NCI-H146 treated with DMSO at 0.1 percent for 48 hours (cell line): ENCODE results near the gene ODAD4.
A peak's percentile ranks its signal among the peaks of the same experiment; 100 is the strongest.
"Not testable (repeated sequence)": the region's sequence is repeated elsewhere in the genome, so short reads cannot be mapped to it uniquely, and the experiment has no call there.

Experiments used
- DNase-seq: peaks from one replicate; lab custom pipeline; 2025; ENCODE audit not compliant: unreplicated experiment; lab: John Stamatoyannopoulos, UW

ODAD4 gene

DNA sequence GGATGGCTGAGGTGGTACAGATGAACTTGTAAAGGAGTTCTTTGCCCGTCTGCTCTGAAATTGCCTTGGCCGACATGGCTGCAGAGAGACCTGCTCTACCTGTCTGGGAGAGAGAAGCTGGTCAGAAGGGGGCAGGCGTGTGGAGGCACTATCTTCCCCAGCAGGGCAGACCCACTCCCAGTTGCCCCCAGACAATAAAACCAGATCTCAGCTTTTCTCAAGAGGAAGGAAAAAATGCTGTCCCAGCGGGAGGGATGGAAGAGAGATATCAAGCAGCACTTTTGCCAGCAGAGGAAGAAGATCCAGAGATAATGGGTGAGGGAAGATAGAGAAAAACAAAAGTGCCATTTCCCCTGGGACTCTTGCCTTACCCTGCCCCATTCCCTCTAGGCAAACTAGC, 16.6 kb upstream of the ODAD4 start:
- no peak for DNase-seq

DNA sequence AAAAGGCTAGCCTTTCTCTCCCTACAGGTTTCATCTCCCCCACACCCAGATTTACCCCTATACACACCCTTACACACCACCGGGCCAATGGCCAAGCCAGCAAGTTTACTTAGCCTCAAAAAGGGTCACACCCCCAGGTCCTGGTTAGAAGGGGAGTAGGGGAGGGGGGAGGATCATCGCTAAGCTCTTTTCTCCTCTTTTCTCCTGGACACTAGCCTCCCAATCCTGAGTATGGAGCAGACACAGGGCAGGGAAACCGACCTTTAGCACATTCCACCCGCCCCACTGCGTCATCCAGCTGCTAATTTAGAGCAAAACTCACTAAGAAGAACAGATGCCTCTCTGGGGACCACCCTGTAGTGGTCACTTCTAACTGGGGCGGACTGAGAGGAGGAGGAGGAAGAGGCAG, 16.1 kb upstream of the ODAD4 start:
- no peak for DNase-seq

DNA sequence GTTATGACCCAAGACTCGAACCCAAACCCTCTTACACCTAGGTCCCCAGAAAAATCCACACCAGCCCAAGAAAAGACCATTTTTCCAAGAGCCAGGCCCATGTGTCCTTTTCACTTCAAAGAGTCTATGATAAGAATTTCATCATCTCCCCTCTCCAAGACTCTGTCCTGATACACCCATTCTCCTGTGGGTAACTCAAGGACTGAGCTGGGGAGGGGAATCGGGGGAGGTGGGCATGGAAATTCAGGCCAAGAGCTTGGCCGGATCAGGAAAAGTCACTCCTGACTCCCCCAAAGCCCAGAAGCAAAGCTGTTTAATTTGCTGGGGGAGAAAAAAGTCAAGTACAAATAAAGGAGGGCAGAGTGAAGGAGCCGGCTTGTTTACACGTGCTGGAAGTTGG, 15.4 kb upstream of the ODAD4 start:
- no peak for DNase-seq

DNA sequence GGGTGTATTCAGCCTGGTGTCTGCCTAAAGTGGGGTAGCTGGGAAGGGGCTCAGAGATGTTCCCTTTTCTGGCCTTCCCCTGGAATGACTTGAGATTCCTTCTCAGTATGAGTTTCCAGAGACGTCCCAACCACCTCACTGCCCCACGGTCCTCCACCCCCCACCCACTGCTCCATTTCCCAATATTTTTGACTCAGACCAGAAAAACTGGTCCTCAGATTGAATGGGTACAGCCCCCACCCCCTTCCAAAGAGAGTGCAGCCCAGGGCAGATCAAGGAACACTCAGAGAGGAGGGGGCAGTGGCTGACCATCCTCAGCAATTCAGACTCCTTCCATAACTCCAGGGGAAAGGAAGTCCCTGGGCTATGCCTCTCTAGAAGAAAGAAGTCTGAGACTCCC, 14.9 kb upstream of the ODAD4 start:
- DNase-seq: no peak

DNA sequence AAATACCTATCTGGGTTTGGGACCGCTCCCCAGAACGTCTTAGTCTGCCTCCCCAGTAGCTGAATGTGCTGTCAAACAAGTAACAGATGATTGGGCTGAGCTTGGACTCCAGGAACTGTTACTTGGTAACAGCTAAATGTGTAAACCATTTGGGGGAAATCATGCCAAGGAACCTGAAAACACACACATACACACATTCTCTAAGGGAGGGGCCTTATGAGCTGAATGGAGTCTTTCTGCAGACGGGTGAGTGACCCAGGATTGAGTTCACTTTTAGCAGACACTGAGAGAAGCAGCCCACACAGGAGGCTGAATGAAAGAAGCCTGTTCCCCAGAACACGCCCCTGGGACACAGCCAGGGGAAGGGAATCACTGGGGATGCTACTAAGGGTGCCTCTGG, 13.2 kb upstream of the ODAD4 start:
- no peak for DNase-seq

DNA sequence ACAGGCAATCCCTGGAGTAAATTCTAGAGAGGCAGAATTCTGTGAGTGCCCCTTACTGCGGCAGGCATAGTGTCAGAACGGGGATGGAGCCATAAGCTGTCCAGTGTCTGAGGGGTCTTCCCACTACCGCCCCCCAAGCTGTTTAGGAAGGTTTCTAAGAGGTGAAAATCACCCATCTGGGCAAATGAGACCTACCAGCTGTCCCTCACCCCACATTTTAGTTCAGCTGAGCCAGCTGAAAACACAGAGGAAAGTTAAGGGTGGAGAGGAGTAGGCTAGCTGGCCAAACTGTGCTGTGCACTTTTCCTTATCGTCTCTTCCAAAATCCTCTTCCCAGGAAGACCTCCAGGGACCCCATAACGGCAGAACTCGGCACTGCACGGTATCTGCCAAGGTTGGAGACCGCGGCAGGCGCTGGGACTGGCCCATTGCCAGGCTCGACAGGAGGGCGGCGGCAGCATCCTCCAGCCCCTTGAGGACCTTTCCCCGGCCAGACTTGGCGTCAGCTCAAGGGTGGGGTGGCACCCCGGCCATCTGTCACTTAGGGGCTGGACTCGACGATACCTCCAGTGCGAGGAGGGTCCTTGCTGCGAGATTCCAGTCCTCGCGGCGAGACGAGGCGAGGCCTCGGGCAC, 12.6 kb upstream of the ODAD4 start:
- peak; percentile 8 for DNase-seq

DNA sequence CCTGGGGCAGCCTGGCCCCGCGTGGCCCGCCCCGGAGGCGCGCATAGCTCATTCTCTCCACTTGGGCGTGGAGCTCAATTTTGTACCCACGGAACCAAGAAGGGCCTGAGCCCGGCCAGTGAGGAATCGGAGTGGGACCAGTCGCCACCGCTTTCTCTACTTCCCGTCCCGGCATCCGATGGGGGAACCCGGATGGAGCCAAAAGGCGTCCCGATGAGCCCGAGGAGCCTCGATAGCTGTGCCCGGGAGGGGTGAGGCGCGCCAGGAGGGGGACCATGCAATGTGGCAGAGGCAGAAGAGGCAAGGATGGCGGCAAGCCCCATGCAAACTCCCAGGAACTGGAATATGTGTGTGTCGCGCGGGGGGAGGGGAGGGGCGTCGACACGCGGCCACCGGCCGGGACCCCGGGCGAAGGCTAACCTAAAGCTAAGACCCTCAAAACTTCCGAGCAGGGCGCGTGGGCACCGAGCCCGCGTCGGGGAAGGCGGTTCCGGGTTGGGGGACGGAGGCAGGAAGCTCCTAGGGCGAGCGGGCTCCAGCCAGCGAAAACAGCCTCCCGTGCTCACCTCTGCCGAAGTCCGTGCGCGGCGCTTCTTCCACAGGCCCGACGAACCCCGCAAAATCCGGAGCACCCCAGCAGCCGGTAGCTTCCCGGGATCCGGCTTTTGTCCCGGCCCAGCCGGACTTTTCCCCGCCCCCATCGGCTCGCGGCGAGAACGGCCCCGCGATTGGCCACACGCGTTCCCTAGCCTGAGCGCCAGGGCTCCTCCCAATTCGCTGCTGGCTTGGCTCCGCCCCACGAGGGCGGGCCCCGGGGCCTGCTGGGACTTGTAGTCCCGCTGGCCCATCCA, 11.9 kb upstream of the ODAD4 start, which contains the start of gene ACLY:
ACLY (minus strand) TSS at position 638 of the 851 bp plus-strand sequence. CDS start 5,078 bp downstream, outside the sequence.
- DNase-seq: peak; percentile 93

DNA sequence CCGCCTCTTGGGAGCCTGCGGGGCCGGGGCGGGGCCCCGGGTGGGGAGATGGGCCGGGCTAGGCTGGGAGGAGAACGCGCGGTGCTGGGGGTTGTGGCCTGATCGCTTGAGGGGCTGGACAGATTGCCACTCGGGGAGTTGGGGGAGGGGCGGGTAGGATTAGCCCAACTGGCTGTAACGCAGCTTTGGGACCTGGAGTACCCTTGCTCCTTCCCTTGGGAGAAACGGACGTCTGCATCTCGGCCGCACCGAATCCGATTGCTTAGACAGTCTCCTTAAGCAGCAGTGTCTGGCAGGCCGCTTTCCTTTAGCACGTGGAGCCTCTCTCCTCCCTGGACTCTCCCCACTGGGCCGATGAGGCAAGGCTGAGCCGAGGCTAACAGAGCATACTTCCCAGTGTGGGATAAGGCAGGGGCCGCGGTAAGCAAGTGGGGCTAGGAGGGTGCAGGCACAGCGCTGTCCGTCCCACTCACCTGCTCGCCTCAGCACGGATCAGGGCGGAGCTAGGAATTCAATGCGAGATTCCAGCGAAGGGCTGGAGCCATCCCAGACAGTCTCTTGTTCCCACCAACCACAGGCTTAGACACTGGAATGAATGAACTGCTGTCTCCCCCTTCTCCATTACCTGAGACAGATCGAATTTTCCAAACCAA, 11.1 kb upstream of the ODAD4 start:
- DNase-seq: peak; percentile 52

DNA sequence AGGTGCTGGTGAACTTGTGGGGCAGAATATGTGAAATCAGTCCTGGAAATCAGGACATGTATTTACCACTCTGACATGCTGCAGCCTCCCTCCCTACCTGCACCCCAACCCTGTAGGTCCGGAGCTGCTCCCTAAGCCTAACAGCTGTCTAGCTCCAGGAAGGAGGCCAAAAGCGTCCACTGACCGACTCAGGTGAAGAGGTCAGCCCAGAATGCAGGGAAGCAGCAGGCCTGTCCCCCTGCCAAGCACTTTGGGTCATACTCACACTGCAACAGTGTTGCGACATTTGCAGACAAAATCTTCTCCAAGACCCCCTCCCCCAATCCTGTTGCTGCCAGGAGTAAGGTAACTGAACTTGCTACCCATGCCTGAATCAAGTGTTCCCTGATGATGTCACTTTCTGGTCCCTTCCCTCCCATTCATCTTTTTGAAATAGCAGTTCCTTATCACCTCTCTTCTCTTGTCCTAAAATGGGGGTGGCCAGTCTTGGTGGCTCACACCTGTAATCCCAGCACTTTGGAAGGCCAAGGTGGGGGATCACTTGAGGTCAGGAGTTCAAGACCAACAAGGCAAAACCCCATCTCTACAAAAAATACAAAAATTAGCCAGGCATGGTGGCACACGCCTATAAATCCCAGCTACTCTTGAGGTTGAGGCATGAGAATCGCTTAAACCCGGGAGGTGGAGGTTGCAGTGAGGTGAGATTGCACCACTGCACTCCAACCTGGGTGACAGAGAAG, 10.4 kb upstream of the ODAD4 start:
- no peak for DNase-seq

DNA sequence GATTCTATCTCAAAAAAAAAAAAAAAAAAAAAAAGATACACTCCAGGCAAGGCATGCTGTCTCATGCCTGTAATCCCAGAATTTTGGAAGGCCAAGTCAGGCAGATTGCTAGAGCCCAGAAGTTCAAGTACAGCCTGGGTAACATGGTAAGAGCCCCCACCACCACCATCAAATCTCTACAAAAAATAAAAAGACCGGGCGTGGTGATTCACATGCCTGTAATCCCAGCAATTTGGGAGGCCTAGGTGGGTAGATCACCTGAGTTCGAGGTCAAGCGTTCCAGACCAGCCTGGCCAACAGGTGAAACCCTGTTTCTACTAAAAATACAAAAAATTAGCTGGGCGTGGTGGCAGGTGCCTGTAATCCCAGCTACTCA, 9.8 kb upstream of the ODAD4 start:
- DNase-seq: no peak

DNA sequence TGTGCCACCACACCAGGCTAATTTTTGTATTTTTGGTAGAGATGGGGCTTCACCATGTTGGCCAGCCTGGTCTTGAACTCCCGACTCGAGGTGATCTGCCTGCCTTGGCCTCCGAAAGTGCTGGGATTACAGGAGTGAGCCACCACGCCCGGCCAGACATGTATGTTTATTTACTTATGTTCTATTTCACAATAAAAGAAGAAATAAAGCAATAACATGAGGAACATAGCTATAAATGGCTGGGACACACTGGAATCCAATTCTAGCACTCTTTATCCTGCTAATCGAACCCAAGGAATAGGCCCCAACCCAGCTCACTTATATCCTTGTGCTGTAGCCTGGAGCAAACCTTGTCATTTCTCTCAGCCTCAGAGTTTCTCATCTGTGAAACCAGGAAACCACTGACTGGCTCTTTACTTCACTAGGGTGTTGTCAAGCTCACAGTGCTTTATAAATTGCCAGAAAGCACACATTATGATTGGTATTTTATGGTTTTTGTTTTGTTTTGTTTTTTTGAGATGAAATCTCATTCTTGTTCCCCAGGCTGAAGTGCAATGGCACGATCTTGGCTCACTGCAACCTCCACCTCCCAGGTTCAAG, 4.3 kb upstream of the ODAD4 start:
- DNase-seq: no peak

DNA sequence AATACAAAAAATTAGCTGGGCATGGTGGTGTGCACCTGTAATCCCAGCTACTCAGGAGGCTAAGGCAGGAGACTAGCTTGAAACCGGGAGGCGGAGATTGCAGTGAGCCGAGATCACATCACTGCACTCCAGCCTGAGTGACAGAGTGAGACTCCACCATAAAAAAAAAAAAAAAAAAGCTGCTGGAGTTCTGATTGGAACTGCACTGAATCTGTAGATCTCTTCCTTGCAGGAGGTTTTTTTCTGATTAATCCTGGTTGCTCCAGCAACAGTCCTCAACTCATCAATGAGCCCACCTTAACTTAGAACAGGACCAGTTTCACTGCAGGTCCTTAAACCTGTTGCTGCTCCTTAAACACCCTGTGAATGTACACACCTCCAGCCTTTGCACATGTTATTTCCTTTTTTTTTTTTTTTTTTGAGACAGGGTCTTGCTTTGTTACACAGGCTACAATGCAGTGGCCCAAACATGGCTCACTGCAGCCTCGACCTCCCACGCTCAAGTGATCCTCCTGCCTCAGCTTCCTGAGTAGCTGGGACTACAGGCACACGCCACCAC, 1.6 kb upstream of the ODAD4 start:
- no peak for DNase-seq

DNA sequence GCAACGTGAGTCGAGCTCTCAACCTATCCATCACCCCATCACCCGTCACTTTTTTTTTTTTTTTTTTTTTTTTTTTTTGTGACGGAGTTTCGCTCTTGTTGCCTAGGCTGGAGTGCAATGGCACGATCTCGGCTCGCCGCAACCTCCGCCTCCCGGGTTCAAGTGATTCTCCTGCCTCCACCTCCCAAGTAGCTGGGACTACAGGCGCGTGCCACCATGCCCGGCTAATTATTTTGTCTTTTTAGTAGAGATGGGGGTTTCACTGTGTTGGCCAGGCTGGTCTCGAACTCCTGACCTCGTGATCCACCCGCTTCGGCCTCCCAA, 378 bp downstream of the ODAD4 start:
- DNase-seq: not testable (repeated sequence)

DNA sequence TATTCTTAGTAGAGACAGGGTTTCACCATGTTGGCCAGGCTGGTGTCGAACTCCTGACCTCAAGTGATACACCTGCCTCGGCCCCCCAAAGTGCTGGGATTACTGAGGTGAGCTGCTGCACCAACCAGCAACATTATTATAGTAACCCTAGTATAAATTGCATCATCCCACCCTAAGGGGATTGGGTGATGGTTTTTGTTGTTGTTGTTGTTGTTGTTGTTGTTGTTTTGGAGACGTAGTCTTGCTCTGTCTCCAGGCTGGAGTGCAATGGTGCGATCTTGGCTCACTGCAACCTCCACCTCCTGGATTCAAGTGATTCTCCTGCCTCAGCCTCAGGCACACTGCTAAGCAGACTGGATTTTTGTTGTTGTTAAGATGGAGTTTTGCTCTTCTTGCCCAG, 1.3 kb downstream of the ODAD4 start:
- not testable (repeated sequence) for DNase-seq

DNA sequence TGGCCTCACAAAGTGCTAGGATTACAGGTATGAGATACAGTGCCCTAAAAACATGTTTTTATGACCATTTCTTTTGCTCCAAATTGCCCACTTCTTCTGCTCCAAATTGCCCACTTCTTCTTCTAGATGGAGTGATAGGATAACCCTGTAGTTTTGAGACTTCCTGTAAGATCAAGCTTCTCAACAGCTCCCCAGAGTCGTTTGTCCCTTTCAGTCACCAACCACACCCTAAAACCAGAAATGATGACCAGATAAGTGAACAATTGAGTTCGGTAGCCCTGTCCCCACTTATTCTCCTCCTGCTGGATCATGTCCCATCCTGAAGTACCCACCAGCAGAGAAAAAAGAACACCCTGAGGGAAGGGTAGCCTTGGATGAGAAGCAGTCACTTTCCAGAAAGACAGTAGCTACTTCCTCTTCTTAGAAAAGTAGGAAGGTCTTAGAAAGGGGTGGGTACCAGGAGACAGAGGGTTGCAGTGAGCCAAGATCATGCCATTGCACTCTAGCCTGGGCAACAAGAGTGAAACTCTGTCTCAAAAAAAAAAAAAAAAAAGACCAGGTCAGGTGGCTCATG, 2.5 kb downstream of the ODAD4 start:
- DNase-seq: no peak

DNA sequence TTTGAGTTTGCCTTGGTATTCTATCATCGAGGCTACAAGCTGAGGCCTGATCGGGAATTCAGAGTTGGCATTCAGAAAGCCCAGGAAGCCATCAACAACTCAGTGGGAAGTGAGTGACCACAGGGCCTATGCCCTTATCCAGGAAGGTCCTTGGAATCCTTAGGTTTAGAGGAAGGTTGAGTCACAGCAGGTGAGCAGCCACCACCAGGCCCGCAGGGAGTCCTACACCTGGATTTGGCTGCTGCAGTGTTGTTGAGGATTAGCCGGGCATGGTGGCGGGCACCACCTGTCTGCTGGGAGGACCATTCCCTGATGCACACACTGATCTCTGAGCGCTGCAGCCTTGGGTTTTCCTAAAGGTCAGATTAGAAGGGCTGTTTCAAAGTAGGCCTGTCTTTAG, 5.2 kb downstream of the ODAD4 start:
- DNase-seq: no peak

DNA sequence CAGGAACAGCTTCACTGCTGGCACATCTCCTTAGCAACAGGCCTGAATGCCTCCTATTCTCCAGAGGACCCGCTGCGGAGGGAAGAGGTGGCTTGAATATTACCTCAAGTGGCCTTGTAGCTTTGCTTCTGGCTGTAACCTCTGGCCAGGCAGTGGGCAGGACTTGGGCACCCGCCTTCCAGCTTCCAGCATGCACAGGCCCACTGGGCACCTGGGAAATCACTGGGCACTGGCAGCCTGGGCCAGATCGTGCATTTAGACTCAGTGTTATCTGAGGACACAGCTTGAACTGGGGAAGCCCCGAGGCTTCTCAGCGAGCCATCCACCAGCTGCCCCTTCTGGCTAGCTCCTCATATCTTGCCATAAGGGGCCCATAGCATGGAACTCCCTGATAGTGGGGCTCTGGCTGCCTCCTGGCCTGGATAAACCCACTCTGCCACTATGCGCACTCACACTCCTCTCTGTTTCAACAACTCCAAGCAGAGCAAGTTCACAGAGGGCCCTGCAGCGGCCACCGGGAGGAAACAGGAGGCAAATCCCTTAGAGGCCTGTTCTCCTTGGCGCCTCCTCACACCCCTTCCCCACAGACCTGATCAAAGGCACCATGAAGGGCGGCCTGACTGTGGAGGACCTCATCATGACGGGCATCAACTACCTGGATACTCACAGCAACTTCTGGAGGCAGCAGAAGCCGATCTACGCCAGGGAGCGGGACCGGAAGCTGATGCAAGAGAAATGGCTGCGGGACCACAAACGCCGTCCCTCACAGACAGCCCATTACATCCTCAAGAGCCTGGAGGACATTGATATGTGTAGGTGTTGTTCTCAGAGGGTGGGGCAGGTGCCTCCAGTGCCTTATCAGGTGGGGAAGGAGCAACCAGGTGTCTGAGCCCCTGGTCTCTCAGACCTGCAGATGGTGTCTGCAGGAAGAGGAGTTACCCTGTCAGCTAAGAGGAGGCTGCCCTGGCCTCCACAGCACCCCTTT, 7.8 kb downstream of the ODAD4 start:
- no peak for DNase-seq

DNA sequence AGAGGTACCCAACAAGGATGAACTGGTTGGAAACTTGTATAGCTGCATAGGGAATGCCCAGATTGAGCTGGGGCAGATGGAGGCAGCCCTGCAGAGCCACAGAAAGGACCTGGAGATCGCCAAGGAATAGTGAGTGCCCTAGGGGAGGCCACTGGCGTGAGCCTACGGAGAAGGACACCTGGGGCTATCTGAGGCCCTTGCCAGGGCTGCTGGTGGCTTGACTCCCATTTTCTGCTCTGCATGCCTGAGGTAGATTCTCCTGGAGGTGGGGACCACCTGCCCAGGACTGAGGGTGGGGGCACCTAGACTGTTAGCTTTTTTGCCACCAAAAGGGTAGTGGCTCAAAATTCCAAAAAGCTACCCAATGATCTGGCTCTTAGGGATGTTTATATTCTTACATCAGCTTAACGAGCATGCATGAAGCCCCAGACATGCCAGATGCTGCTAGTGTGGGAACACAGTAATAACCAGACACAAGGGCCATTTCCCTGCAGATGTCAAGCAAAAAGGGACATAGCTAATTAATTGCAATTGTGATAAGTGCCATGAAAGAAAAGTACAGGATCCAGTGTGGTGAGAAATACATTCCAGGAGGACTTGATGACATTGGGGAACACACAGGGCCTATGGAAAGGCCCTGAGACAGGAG, 8.8 kb downstream of the ODAD4 start:
- DNase-seq: no peak

DNA sequence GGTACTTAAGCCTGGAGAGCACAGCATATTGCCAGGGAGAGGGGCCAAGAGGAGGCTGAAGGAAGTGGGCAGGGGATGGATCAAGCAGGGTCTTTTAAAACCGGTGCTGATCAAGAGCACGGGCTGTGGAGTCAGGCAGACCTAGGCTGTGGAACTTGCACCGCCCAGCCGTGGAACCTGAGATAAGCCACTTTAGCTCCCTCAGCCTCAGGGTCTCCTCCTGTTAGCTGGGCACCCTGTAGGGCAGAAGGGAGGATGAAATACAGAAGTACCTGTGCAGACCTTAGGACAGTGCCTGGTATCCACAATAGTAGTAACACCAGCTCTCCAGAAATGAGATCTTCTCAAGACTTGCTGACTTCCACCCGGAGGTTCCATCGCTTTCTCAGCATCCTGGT, 9.3 kb downstream of the ODAD4 start:
- DNase-seq: no peak
